ENCODE measurements around the gene MND1.
"Not testable (repeated sequence)": the region's sequence is repeated elsewhere in the genome, so short reads cannot be mapped to it uniquely, and the experiment has no call there.

The MND1 gene

GRCh38 chr4:153403726-153404125 lies 59.2 kb downstream of the MND1 start:
- DNase-seq (ENCODE audit: low spot score) = no peak

DNA sequence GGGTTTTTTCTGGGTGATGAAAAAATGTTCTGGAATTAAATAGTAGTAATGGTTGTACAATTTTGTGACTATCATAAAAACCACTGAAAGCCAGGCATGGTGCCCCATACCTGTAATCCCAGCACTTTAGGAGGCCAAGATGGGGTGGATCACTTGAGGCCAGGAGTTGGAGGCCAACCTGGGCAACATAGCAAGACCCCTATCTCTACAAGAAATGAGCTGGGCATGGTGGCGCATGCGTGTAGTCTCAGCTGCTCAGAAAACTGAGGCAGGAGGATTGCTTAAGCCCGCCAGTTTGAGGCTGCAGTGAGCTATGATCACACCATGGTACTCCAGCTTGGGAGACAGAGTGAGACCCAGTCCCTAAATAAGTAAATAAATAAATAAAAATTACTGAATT lies 63.4 kb downstream of the MND1 start:
- DNase-seq (ENCODE audit: low spot score) = no peak

DNA sequence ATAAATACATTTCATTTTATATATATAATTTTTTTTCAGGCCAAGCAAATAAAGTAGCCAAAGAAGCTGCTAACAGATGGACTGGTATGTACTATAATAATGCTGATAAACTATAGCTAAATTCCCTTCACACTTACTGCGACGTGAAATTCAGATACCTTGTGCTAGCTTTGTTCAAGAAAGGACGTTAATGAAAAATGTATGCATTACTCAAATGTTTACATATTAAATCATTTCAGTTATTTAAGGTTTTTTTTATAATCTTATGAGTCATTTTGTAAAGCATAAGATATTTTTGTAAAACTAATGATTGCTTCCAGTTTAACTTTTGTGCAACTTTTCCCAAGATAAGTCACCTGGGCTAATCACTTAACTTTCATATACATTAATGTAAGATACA lies 64.4 kb downstream of the MND1 start:
- DNase-seq (ENCODE audit: low spot score) = no peak

- DNase-seq (ENCODE audit: low spot score) = peak; percentile 62
Measured at GRCh38 chr4:153409412-153409811, 64.9 kb downstream of the MND1 start.

- DNase-seq (ENCODE audit: low spot score) = no peak
Measured at GRCh38 chr4:153409924-153410501, 65.5 kb downstream of the MND1 start.

- no peak for DNase-seq (ENCODE audit: low spot score)
Measured at GRCh38 chr4:153413842-153414241, 69.4 kb downstream of the MND1 start.

GRCh38 chr4:153416456-153416855 lies 72.0 kb downstream of the MND1 start:
- DNase-seq (ENCODE audit: low spot score) = not testable (repeated sequence)

DNA sequence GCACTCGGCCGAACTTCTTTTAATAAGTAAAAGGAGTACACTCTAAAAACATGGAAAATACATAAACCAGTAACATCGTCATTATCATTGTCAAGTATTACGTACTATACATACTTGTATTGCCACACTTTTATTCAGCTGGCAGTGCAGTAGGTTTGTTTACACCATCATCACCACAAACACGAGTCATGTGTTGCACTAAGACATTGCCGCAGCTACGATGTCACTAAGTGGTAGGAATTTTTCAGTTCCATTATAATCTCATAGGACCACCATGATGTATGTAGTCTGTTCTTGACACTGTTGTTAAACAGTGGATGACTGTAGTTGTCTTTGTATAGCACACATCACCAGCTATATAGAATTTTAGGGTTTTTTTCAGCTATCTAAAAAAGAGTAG lies 73.6 kb downstream of the MND1 start:
- DNase-seq (ENCODE audit: low spot score) = no peak

GRCh38 chr4:153418558-153418957 lies 74.1 kb downstream of the MND1 start:
- DNase-seq (ENCODE audit: low spot score) = no peak

DNA sequence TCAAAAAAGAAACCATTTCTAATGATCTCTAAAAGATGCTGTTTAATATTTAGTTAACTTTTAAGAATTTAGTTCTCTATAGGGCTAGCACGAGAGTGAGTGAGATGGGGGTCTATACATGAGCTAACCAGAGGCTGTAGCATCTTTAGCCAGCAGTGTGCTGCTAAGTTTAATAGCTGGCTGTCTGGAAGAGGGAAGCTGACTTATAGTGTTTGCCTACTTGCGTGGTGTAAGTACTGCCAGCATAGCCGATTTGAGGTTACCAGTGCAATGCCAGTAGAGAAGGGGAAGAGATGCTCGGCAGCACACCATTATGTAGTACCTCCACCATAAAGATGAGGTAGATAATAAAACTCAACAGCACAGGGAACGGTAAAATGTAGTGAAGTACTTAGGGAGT lies 74.5 kb downstream of the MND1 start:
- DNase-seq (ENCODE audit: low spot score) = no peak

GRCh38 chr4:153419673-153420278 lies 75.3 kb downstream of the MND1 start:
- DNase-seq (ENCODE audit: low spot score) = no peak

DNA sequence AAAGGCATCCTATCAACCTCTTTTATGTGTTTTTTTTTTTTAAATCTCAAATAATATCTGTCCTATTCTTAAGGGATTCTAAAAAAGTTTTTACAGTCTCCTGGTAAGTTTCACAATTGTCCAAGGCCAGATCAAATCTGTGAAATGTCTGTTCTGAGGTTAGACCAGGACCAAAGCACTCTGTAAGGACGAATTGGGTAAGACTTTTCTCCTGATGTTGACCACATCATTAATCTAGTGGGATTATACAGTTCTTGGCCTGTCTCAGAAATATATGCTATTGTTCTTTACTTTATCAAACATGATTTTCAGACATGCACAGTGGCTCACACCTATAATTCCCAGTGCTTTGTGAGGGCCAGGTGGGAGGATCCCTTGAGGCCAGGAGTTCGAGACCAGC lies 75.9 kb downstream of the MND1 start:
- DNase-seq (ENCODE audit: low spot score) = no peak

- DNase-seq (ENCODE audit: low spot score) = no peak
Measured at GRCh38 chr4:153421941-153422340, 77.5 kb downstream of the MND1 start.

GRCh38 chr4:153426207-153426885 lies 81.9 kb downstream of the MND1 start:
- no peak for DNase-seq (ENCODE audit: low spot score)

DNA sequence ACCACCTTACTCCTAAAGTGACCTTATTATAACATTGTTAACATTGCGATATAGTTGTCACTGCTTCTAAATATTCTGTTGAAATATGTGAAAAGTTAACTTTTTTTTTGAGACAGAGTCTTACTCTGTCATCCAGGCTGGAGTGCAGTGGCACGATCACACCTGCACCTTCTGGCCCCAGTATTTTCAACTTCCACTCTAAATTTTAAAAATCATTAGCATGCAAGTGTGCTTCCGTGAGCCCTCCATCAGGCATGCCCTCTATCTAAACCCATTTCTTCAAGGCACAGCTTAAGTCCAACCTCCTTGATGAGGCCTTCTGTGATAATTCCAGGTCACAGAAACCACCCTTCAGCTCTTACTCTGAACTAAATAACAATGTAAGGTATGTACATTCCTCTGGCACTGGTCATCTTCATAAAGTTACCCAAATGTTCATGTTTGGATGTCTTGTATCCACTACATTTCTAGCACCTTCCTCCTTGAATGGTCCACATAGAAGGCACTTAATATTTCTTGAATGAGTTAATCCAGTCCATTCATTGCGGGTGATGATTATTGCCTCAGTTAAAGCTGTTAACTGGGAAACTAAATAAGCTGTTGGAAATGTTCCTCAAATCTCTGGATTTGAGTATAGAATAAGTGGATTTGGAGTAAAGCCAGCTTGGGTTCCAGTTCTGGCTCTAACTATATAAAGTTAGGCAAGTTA lies 83.0 kb downstream of the MND1 start:
- DNase-seq (ENCODE audit: low spot score) = no peak

DNA sequence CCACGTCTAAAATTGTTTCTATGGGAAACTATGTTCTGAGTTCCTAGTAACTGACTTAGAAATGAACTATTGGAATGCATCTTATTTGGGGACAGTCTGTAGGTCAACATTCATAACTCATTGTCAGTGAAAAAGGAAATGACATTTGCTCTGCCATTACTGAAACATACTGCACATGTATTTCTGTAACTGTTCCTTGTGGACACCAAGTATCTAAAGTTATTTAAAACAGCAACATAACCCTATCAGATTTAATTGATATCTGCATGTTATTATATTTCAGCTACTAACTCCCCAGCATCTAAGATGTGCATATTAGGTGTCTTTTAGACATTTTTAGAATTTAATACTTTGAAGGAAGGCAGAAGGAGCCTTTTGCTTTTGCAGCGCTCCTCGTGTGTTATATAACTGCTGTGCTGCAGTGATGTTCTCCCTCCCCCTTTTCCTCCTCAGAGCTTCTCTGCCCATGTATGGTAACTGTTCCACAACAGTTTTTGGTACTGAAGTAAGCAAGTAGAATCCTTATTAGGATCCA lies 84.5 kb downstream of the MND1 start:
- no peak for DNase-seq (ENCODE audit: low spot score)

DNA sequence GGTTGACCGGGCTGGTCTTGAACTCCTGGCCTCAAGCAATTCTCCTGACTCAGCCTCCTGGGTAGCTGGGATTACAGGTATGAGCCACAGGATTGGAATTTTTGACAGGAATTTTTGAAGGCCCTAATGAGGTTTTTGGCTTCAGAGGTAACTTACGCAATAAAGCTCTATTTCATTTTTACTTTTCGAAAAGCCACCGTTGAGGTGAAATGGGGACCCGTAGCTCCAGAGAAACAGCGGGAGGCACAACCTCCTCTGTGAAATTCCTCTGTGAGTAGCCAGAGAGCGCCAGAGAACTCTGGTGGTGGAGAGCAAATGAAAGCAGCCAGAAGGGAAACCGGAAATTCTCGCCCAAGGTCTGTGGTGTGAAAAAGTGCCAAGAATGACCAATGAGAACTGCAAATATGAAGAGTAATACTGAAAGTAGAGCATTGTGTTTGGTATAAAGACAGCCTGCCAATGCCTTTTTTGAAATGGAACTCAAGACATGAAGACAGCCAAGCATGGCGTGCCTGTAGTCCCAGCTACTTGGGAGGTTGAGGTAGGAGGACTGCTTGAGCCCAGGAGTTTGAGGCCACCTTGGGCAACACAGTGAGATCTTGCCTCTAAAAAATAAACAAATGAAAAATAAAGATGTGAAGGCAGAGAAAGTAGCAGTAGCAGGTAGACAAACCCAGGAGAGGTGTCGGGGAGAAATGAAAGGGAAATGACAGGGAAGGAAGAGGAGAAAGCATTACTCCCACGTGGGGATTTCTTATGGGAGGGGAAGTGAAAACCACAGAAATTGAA lies 88.7 kb downstream of the MND1 start:
- DNase-seq (ENCODE audit: low spot score) = peak; percentile 11

- no peak for DNase-seq (ENCODE audit: low spot score)
Measured at GRCh38 chr4:153433754-153434105, 89.2 kb downstream of the MND1 start.

- no peak for DNase-seq (ENCODE audit: low spot score)
Measured at GRCh38 chr4:153434190-153434589, 89.7 kb downstream of the MND1 start.

DNA sequence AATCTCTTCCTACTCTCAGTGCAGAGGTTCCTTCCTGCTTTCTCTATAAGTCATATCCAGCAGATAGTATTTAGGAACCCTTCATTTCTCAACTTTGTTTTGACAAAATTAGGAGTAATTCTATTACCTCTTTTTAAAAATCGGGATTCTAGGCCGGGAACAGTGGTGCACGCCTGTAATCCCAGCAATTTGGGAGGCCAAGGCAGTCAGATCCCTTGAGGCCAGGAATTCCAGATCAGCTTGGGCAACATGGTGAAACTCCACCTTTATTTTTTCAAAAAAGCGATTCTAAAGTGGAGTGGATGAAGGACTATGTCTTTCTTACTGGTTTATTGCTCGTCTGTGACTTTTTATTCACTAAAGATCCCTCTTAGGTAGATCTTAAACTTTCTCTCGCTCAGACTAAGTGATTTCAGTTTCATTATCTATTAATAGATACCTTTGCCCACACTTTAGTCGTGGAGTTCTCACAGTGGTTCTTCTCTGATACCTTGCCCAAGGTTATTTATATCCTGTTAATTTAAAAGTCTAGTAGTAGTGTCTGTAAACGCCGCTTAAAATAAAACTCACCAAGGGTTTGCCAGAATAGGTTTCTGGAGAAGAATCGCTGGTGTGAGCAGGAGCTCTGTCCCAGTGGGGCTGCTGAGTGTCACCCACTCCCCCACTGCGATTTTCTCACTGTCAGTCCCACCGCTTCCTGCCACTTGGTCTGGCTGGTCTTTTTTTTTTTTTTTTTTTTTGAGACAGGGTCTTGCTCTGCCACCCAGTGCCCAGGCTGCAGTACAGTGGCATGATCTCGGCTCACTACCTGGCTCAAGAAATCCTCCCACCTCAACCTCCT lies 94.6 kb downstream of the MND1 start:
- DNase-seq (ENCODE audit: low spot score) = no peak

DNA sequence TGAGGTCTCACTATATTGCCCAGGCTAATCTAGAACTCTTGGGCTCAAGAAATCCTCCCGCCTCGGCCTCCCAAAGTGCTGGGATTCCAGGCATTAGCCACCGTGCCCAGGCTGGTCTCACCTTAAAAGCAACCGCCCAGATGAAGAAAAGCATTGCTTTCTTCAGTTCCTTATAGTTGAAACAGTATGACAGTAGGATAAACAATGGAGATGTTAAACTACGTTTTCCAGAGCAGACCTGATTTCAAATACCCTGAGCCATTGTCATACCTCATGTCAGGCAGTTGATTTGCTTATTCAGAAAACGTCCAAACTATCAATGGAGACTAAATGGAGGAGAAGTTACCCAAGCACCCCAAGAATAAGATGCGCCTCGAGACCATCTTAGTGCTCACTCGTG lies 95.3 kb downstream of the MND1 start:
- no peak for DNase-seq (ENCODE audit: low spot score)

All from RKO (cell line).